ENCODE measurements around the gene RAD9A. TPM values are rescaled to one million over a fixed set of nuclear protein-coding genes. Genes with fewer than 3 reads are reported as not detected.
A peak's percentile ranks its signal among the peaks of the same experiment; 100 is the strongest.

Gene RAD9A
- total RNA-seq, 1 donor from 2014 or later: 22.6 TPM

DNA sequence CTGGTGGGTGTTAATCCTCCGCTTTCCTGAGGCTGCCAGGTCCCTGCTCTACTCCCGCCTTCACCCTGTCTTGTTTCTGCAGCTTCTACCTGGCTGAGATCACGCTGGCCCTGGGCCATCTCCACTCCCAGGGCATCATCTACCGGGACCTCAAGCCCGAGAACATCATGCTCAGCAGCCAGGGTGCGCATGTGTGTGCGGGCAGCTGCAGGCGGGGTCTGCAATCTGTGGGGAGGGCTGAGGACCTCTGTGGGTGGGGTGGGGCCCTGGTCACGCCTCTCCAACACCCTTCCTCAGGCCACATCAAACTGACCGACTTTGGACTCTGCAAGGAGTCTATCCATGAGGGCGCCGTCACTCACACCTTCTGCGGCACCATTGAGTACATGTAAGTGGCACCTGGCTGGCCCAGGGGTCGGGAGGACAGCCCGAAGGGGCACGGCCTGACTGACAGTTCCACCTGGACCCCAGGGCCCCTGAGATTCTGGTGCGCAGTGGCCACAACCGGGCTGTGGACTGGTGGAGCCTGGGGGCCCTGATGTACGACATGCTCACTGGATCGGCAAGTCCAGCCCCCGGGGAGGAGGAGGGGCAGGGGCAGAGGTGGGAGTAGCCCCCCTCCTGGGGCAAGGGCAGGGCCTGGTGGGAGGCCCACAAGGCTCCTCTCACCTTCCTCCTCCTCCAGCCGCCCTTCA lies 41.0 kb downstream of the RAD9A start:
- TF ChIP-seq CTCF (IDR thresholded peaks at IDR 0.05): no peak
- H3K27ac ChIP-seq: no peak overlapping the region
- peaks cover 6 to 12% of the 10 kb centered on the region in 2 donors for H3K4me1 ChIP-seq
- peaks cover 45 to 61% of the 10 kb centered on the region in 2 donors for H3K36me3 ChIP-seq
- intact Hi-C loops (cut with DNase I): no loop called here
- no peaks in the 10 kb centered on the region for H3K9me3 ChIP-seq
- no peak for DNase-seq (ENCODE audit: low spot score in 2 of 2)
- H3K27me3 ChIP-seq: no peaks in the 10 kb centered on the region
- no peak overlapping the region for H3K4me3 ChIP-seq

- H3K4me3 ChIP-seq: no peak overlapping the region
- peaks cover 6 to 11% of the 10 kb centered on the region in 2 donors for H3K4me1 ChIP-seq
- intact Hi-C loops (cut with DNase I): no loop called here
- H3K36me3 ChIP-seq: peaks cover 45 to 64% of the 10 kb centered on the region in 2 donors
- H3K9me3 ChIP-seq: no peaks in the 10 kb centered on the region
- TF ChIP-seq CTCF (IDR thresholded peaks at IDR 0.05): no peak
- no peak for DNase-seq (ENCODE audit: low spot score in 2 of 2)
- no peak overlapping the region for H3K27ac ChIP-seq
- H3K27me3 ChIP-seq: no peaks in the 10 kb centered on the region
These were observed 42.0 kb downstream of the RAD9A start for GRCh38 chr11:67433536-67434394.

GRCh38 chr11:67434395-67434881 lies 42.7 kb downstream of the RAD9A start:
- H3K9me3 ChIP-seq: no peaks in the 10 kb centered on the region
- intact Hi-C loops (cut with DNase I): no loop called here
- no peak for TF ChIP-seq CTCF (IDR thresholded peaks at IDR 0.05)
- peaks cover 0 to 4% of the 10 kb centered on the region in 2 donors for H3K4me1 ChIP-seq
- peaks cover 45 to 64% of the 10 kb centered on the region in 2 donors for H3K36me3 ChIP-seq
- H3K27me3 ChIP-seq: no peaks in the 10 kb centered on the region
- DNase-seq (ENCODE audit: low spot score in 2 of 2): no peak
- no peak overlapping the region for H3K4me3 ChIP-seq
- no peak overlapping the region for H3K27ac ChIP-seq

- Histone ChIP-seq H3K4me3 (no peak overlapping the region), H3K4me1 (no peaks in the 10 kb centered on the region), H3K27me3 (no peaks in the 10 kb centered on the region), H3K36me3 (peaks cover 45 to 64% of the 10 kb centered on the region in 2 donors), H3K9me3 (no peaks in the 10 kb centered on the region), H3K27ac (peak overlapping the region; percentile 41 to 63)
- no peak for TF ChIP-seq CTCF (IDR thresholded peaks at IDR 0.05)
- intact Hi-C loops (cut with DNase I): no loop called here
- no peak for DNase-seq (ENCODE audit: low spot score in 2 of 2)
These were observed 43.4 kb downstream of the RAD9A start for GRCh38 chr11:67435031-67435726.

DNA sequence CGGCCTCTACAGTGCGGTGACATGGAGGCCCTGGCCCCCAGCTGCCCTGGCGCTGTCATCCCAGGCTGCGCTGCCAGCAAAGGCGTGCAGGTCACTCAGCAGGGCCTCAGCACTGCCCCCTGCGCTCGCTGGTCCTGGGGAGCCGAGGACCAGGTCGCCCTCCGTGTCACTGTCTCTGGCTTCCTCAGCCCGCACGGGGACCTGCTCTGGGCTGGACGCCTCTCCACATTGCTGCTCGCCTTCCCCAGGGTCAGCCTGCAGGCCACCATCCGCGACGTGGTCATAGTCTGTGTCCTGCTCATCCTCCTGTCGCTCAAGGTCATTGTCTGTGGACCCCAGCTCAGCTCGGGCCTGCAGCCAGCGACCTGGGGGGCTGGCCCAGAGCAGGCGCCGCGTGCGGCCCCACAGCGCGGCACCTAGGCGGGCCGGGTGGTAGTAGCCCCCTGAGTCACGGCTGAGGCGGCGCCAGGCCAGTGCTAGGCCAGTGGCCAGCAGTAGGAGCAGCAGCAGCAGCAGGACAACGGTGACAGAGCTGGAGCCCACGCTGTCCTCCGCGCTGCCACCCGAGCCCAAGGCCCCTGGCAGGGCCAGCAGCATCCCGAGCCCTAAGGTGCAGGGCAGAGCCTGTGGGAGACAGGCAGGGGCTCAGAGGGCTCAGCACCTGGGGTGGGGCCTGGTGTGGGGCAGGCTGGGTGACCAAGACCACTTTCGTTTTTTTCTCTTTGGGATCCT lies 44.1 kb downstream of the RAD9A start:
- intact Hi-C loops (cut with DNase I): no loop called here
- H3K4me1 ChIP-seq: no peaks in the 10 kb centered on the region
- DNase-seq (ENCODE audit: low spot score in 2 of 2): no peak
- no peaks in the 10 kb centered on the region for H3K27me3 ChIP-seq
- peak overlapping the region in 1 of 2 donors; percentile 35 for H3K4me3 ChIP-seq
- peak overlapping the region; percentile 41 to 63 for H3K27ac ChIP-seq
- no peak for TF ChIP-seq CTCF (IDR thresholded peaks at IDR 0.05)
- H3K36me3 ChIP-seq: peaks cover 49 to 65% of the 10 kb centered on the region in 2 donors
- no peaks in the 10 kb centered on the region for H3K9me3 ChIP-seq
